Measurements from ENCODE around the gene ATP13A1. TPM values are rescaled to one million over a fixed set of nuclear protein-coding genes. Genes with fewer than 3 reads are reported as not detected.

ATP13A1 gene
- total RNA-seq, 1 donor from 2014 or later = 28.9 TPM

GRCh38 chr19:19662344-19662743 is 1.1 kb downstream of the ATP13A1 start:
- ATAC-seq = no peak

- no peak for ATAC-seq
These were observed 1.7 kb downstream of the ATP13A1 start for GRCh38 chr19:19661675-19662251.

- no peak for ATAC-seq
These were observed 2.3 kb downstream of the ATP13A1 start for GRCh38 chr19:19661141-19661674.

- no peak for ATAC-seq
These were observed 3.7 kb downstream of the ATP13A1 start for GRCh38 chr19:19659646-19660245.

GRCh38 chr19:19657397-19657783 is 6.1 kb downstream of the ATP13A1 start:
- no peak for ATAC-seq

GRCh38 chr19:19656451-19657396 is 6.8 kb downstream of the ATP13A1 start:
- ATAC-seq = no peak

- ATAC-seq = no peak
These were observed 7.7 kb downstream of the ATP13A1 start for GRCh38 chr19:19655641-19656343.

GRCh38 chr19:19655051-19655594 is 8.4 kb downstream of the ATP13A1 start:
- no peak for ATAC-seq

GRCh38 chr19:19654441-19654840 is 9.0 kb downstream of the ATP13A1 start:
- ATAC-seq = no peak

GRCh38 chr19:19653597-19654147 is 9.8 kb downstream of the ATP13A1 start:
- ATAC-seq = no peak

GRCh38 chr19:19652482-19653295 is 10.8 kb downstream of the ATP13A1 start:
- no peak for ATAC-seq

GRCh38 chr19:19651076-19651475 is 12.4 kb downstream of the ATP13A1 start:
- no peak for ATAC-seq

- ATAC-seq = no peak
These were observed 13.1 kb downstream of the ATP13A1 start for GRCh38 chr19:19650331-19650730.

- ATAC-seq = no peak
These were observed 13.9 kb downstream of the ATP13A1 start for GRCh38 chr19:19649580-19649995.

- no peak for ATAC-seq
These were observed 14.3 kb downstream of the ATP13A1 start for GRCh38 chr19:19649155-19649554.

- ATAC-seq = no peak
These were observed 16.2 kb downstream of the ATP13A1 start for GRCh38 chr19:19647037-19647835.

GRCh38 chr19:19645233-19645870 is 18.1 kb downstream of the ATP13A1 start:
- no peak for ATAC-seq

GRCh38 chr19:19644054-19644388 is 19.5 kb downstream of the ATP13A1 start:
- ATAC-seq = no peak

- ATAC-seq = peak; percentile 89
These were observed 20.1 kb downstream of the ATP13A1 start, which contains the start of gene GMIP for GRCh38 chr19:19643158-19644053. Gene GMIP, minus strand, starts transcription at chr19:19643657. Its CDS starts 128 bp downstream, at chr19:19643529.

All from esophagus mucosa (tissue), 1 donor.